Activated CD8-positive, alpha-beta memory T cell treated with anti-CD3 and anti-CD28 coated beads, Interleukin-2, amount 50 U/mL, for 24 hours (primary cell): Measurements from ENCODE around the gene WNT7B.
"Not testable (repeated sequence)": the region's sequence is repeated elsewhere in the genome, so short reads cannot be mapped to it uniquely, and the experiment has no call there.

Source experiments
- DNase-seq: peaks from one replicate; pipeline ENCODE4 v3.0.0-alpha.2; 2020; ENCODE audit errors: extremely low read depth

WNT7B gene

GRCh38 chr22:46008291-46008690 is 31.3 kb upstream of the WNT7B start:
- no peak for DNase-seq

GRCh38 chr22:46007848-46008261 is 30.9 kb upstream of the WNT7B start:
- DNase-seq, result no peak

- no peak for DNase-seq
Observed at GRCh38 chr22:46007003-46007847, 30.3 kb upstream of the WNT7B start.

- peak; percentile 67 for DNase-seq
Observed at GRCh38 chr22:46006379-46007002, 29.5 kb upstream of the WNT7B start.

- not testable (repeated sequence) for DNase-seq
Observed at GRCh38 chr22:46005116-46005705, 28.2 kb upstream of the WNT7B start.

GRCh38 chr22:46004105-46004866 is 27.3 kb upstream of the WNT7B start:
- no peak for DNase-seq

GRCh38 chr22:46003271-46004091 is 26.5 kb upstream of the WNT7B start:
- no peak for DNase-seq

GRCh38 chr22:46002757-46003270 is 25.9 kb upstream of the WNT7B start:
- DNase-seq, result no peak

- DNase-seq, result no peak
Observed at GRCh38 chr22:46001426-46002106, 24.6 kb upstream of the WNT7B start.

GRCh38 chr22:46001046-46001425 is 24.1 kb upstream of the WNT7B start:
- DNase-seq, result no peak

GRCh38 chr22:46000081-46001027 is 23.4 kb upstream of the WNT7B start:
- no peak for DNase-seq

- no peak for DNase-seq
Observed at GRCh38 chr22:45999379-45999971, 22.5 kb upstream of the WNT7B start.

GRCh38 chr22:45998638-45999378 is 21.8 kb upstream of the WNT7B start:
- no peak for DNase-seq

- DNase-seq, result no peak
Observed at GRCh38 chr22:45997777-45998637, 21.0 kb upstream of the WNT7B start.

- DNase-seq, result no peak
Observed at GRCh38 chr22:45997077-45997776, 20.3 kb upstream of the WNT7B start.

GRCh38 chr22:45996241-45997076 is 19.5 kb upstream of the WNT7B start:
- DNase-seq, result no peak
